GM19193 (cell line): ENCODE measurements around the gene USP13.

Experiments used
- POLR2A ChIP-seq: IDR thresholded peaks from 4 replicates; pipeline ENCODE4 v1.6.1; 2011; ENCODE audit not compliant: insufficient read depth, insufficient read length; ENCODE audit errors: extremely low read depth

The USP13 gene

GRCh38 chr3:179775416-179776122 is 122.7 kb downstream of the USP13 start:
- TF ChIP-seq POLR2A: no peak

- TF ChIP-seq POLR2A: no peak
Measured at GRCh38 chr3:179788996-179789395, 136.2 kb downstream of the USP13 start.

- TF ChIP-seq POLR2A: no peak
Measured at GRCh38 chr3:179791793-179792192, 139.0 kb downstream of the USP13 start.

GRCh38 chr3:179794355-179794754 is 141.5 kb downstream of the USP13 start:
- TF ChIP-seq POLR2A: no peak

- TF ChIP-seq POLR2A: no peak
Measured at GRCh38 chr3:179796421-179796820, 143.6 kb downstream of the USP13 start.

- no peak for TF ChIP-seq POLR2A
Measured at GRCh38 chr3:179797192-179797591, 144.4 kb downstream of the USP13 start.

- TF ChIP-seq POLR2A: no peak
Measured at GRCh38 chr3:179801263-179801662, 148.4 kb downstream of the USP13 start.

GRCh38 chr3:179801856-179802255 is 149.0 kb downstream of the USP13 start:
- TF ChIP-seq POLR2A: no peak

- no peak for TF ChIP-seq POLR2A
Measured at GRCh38 chr3:179806177-179806576, 153.3 kb downstream of the USP13 start.

- no peak for TF ChIP-seq POLR2A
Measured at GRCh38 chr3:179807588-179807987, 154.7 kb downstream of the USP13 start.

GRCh38 chr3:179809639-179810038 is 156.8 kb downstream of the USP13 start:
- TF ChIP-seq POLR2A: no peak

GRCh38 chr3:179811321-179812095 is 158.7 kb downstream of the USP13 start:
- no peak for TF ChIP-seq POLR2A

GRCh38 chr3:179812096-179812382 is 159.2 kb downstream of the USP13 start:
- TF ChIP-seq POLR2A: no peak

GRCh38 chr3:179819379-179819778 is 166.5 kb downstream of the USP13 start:
- TF ChIP-seq POLR2A: no peak

- TF ChIP-seq POLR2A: no peak
Measured at GRCh38 chr3:179822296-179822695, 169.5 kb downstream of the USP13 start.

- TF ChIP-seq POLR2A: no peak
Measured at GRCh38 chr3:179825527-179826246, 172.8 kb downstream of the USP13 start.
